ENCODE results near the gene KLHDC7A. TPM values are rescaled to one million over a fixed set of nuclear protein-coding genes. Genes with fewer than 3 reads are reported as not detected.

The KLHDC7A gene
- total RNA-seq, 4 donors from 2014 or later = 0.32 to 0.68 TPM; not detected in 2

- DNase-seq = no peak
- in situ Hi-C loops (cut with MboI; ENCODE audit: low pct_ligation_motif_present in 1 of 4, low pct_unique_long_range_greater_than_20kb in 1 of 4, low sequenced_read_pairs in 3 of 4) (no loop called here), intact Hi-C loops (cut with DNase I; ENCODE audit: low total_unique reads) (no loop called here)
- no peak overlapping the region for H3K4me3 ChIP-seq
- WGBS, 2 donors (ENCODE audit: low coverage in 1 of 2) = 85 to 93% methylated on average over 6 to 8 of the region's 8 CpGs
- H3K9me3 ChIP-seq = no peaks in the 10 kb centered on the region
- H3K36me3 ChIP-seq = no peaks in the 10 kb centered on the region
- no peaks in the 10 kb centered on the region for H3K4me1 ChIP-seq
- no peak overlapping the region for H3K27ac ChIP-seq
- H3K27me3 ChIP-seq = no peaks in the 10 kb centered on the region
- TF ChIP-seq POLR2A (IDR thresholded peaks at IDR 0.05) = no peak
- TF ChIP-seq EP300 (IDR thresholded peaks at IDR 0.05; ENCODE audit: low read depth) = no peak
- TF ChIP-seq, protein P1, sequence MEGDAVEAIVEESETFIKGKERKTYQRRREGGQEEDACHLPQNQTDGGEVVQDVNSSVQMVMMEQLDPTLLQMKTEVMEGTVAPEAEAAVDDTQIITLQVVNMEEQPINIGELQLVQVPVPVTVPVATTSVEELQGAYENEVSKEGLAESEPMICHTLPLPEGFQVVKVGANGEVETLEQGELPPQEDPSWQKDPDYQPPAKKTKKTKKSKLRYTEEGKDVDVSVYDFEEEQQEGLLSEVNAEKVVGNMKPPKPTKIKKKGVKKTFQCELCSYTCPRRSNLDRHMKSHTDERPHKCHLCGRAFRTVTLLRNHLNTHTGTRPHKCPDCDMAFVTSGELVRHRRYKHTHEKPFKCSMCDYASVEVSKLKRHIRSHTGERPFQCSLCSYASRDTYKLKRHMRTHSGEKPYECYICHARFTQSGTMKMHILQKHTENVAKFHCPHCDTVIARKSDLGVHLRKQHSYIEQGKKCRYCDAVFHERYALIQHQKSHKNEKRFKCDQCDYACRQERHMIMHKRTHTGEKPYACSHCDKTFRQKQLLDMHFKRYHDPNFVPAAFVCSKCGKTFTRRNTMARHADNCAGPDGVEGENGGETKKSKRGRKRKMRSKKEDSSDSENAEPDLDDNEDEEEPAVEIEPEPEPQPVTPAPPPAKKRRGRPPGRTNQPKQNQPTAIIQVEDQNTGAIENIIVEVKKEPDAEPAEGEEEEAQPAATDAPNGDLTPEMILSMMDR (IDR thresholded peaks at IDR 0.05) = no peak
- no peak for TF ChIP-seq POLR2AphosphoS5 (IDR thresholded peaks at IDR 0.05)
Observed at GRCh38 chr1:18496497-18497235, 15.9 kb downstream of the KLHDC7A start.

GRCh38 chr1:18501833-18502232 lies 21.1 kb downstream of the KLHDC7A start:
- 78 to 87% methylated on average over 3 to 4 of the region's 4 CpGs for WGBS, 2 donors (ENCODE audit: low coverage in 1 of 2)
- Histone ChIP-seq H3K9me3 (no peaks in the 10 kb centered on the region), H3K4me1 (no peaks in the 10 kb centered on the region), H3K4me3 (no peak overlapping the region), H3K27ac (no peak overlapping the region), H3K27me3 (no peaks in the 10 kb centered on the region), H3K36me3 (no peaks in the 10 kb centered on the region)
- in situ Hi-C loops (cut with MboI; ENCODE audit: low pct_ligation_motif_present in 1 of 4, low pct_unique_long_range_greater_than_20kb in 1 of 4, low sequenced_read_pairs in 3 of 4) (no loop called here), intact Hi-C loops (cut with DNase I; ENCODE audit: low total_unique reads) (no loop called here)
- TF ChIP-seq POLR2AphosphoS5 (IDR thresholded peaks at IDR 0.05) (no peak), EP300 (IDR thresholded peaks at IDR 0.05; ENCODE audit: low read depth) (no peak), POLR2A (IDR thresholded peaks at IDR 0.05) (no peak)
- TF ChIP-seq, protein P1 (IDR thresholded peaks at IDR 0.05) = no peak
- no peak for DNase-seq

- Histone ChIP-seq H3K27ac (no peak overlapping the region), H3K4me3 (no peak overlapping the region), H3K27me3 (no peaks in the 10 kb centered on the region), H3K9me3 (no peaks in the 10 kb centered on the region), H3K36me3 (no peaks in the 10 kb centered on the region), H3K4me1 (no peaks in the 10 kb centered on the region)
- DNase-seq = no peak
- intact Hi-C loops (cut with DNase I; ENCODE audit: low total_unique reads) = no loop called here
- 71 to 77% methylated on average over 3 of the region's 3 CpGs for WGBS, 2 donors (ENCODE audit: low coverage in 1 of 2)
- in situ Hi-C loops (cut with MboI; ENCODE audit: low pct_ligation_motif_present in 1 of 4, low pct_unique_long_range_greater_than_20kb in 1 of 4, low sequenced_read_pairs in 3 of 4) = no loop called here
- no peak for TF ChIP-seq EP300 (IDR thresholded peaks at IDR 0.05; ENCODE audit: low read depth)
- TF ChIP-seq, protein P1 (IDR thresholded peaks at IDR 0.05) = no peak
- no peak for TF ChIP-seq POLR2AphosphoS5 (IDR thresholded peaks at IDR 0.05)
- no peak for TF ChIP-seq POLR2A (IDR thresholded peaks at IDR 0.05)
Observed at GRCh38 chr1:18504609-18505008, 23.9 kb downstream of the KLHDC7A start.

- Histone ChIP-seq H3K36me3 (no peaks in the 10 kb centered on the region), H3K4me3 (no peak overlapping the region), H3K4me1 (no peaks in the 10 kb centered on the region), H3K27me3 (no peaks in the 10 kb centered on the region), H3K27ac (no peak overlapping the region), H3K9me3 (no peaks in the 10 kb centered on the region)
- in situ Hi-C loops (cut with MboI; ENCODE audit: low pct_ligation_motif_present in 1 of 4, low pct_unique_long_range_greater_than_20kb in 1 of 4, low sequenced_read_pairs in 3 of 4) = no loop called here
- TF ChIP-seq POLR2A (IDR thresholded peaks at IDR 0.05) (no peak), POLR2AphosphoS5 (IDR thresholded peaks at IDR 0.05) (no peak), EP300 (IDR thresholded peaks at IDR 0.05; ENCODE audit: low read depth) (no peak)
- TF ChIP-seq, protein P1 (IDR thresholded peaks at IDR 0.05) = no peak
- no peak for DNase-seq
- intact Hi-C loops (cut with DNase I; ENCODE audit: low total_unique reads) = no loop called here
Observed at GRCh38 chr1:18505666-18506065, 24.9 kb downstream of the KLHDC7A start.
